Ishikawa (cell line): ENCODE data around the gene MOB3B.

ENCODE experiments used
- CEBPB ChIP-seq: IDR thresholded peaks from 2 replicates; pipeline ENCODE4 v1.6.1; 2012
- CREB1 ChIP-seq: IDR thresholded peaks from 2 replicates; pipeline ENCODE4 v1.6.1; 2012; ENCODE audit warnings: low read depth
- EGR1 ChIP-seq: IDR thresholded peaks from 2 replicates; pipeline ENCODE4 v1.6.1; 2012
- EP300 ChIP-seq: IDR thresholded peaks from 2 replicates; pipeline ENCODE4 v1.6.1; 2012; ENCODE audit warnings: borderline replicate concordance
- FOXM1 ChIP-seq: IDR thresholded peaks from 2 replicates; pipeline ENCODE4 v1.6.1; 2012; ENCODE audit warnings: low read depth, borderline replicate concordance
- REST ChIP-seq: IDR thresholded peaks from 2 replicates; pipeline ENCODE4 v1.6.1; 2012; ENCODE audit warnings: low read depth, mild to moderate bottlenecking
- TAF1 ChIP-seq: IDR thresholded peaks from 2 replicates; pipeline ENCODE4 v1.6.1; 2012; ENCODE audit warnings: low read depth, mild to moderate bottlenecking
- TCF12 ChIP-seq: IDR thresholded peaks from 2 replicates; pipeline ENCODE4 v1.6.1; 2012; ENCODE audit warnings: low read depth
- YY1 ChIP-seq: IDR thresholded peaks from 2 replicates; pipeline ENCODE4 v1.6.1; 2012; ENCODE audit warnings: low read depth
- ZBTB7A ChIP-seq: IDR thresholded peaks from 2 replicates; pipeline ENCODE4 v1.6.1; 2012; ENCODE audit warnings: low read depth
- TF ChIP-seq, protein P1 (sequence below): IDR thresholded peaks from 2 replicates; pipeline ENCODE4 v1.6.1; 2012

DNA sequence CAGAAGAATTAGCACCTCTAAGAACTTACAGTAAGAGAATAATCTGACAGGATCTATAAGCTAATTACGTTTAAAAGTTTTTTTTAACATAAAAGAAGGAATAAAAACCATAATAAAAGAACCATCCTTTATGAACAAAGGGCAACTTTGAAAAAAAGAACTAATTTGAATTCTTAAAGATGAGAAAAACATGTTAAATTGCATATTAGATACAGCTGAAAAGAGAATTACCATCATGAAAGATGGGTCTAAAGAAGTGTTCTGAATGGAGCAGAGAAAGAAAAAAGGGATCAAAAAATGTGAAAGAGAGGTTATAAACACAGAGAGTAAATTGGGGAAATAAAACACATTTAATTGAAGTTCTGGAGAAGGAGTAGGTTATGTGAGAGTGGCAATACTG is 51.3 kb downstream of the MOB3B start:
- TF ChIP-seq YY1 (no peak), REST (no peak), CREB1 (no peak), EGR1 (no peak), EP300 (no peak), CEBPB (no peak), TCF12 (no peak), FOXM1 (no peak), TAF1 (no peak), ZBTB7A (no peak)
- TF ChIP-seq, protein P1, sequence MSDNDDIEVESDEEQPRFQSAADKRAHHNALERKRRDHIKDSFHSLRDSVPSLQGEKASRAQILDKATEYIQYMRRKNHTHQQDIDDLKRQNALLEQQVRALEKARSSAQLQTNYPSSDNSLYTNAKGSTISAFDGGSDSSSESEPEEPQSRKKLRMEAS: no peak
